Ascending aorta (tissue), 2 donors: Measurements from ENCODE around the gene MCM9. TPM values are rescaled to one million over a fixed set of nuclear protein-coding genes. Genes with fewer than 3 reads are reported as not detected.

Experiments used
- DNase-seq, 2 donors: peaks; one replicate each; pipeline ENCODE4 v3.0.0-alpha.2; 2019; ENCODE audit warnings: low spot score in 2 of 2
- H3K27ac ChIP-seq, 2 donors: fragments of 200-600 bp; sonication (generic); one replicate each; pipeline ENCODE4 v1.5.1; 2016 to 2017; ENCODE audit warnings: mild to moderate bottlenecking in 1 of 2
- H3K27me3 ChIP-seq: fragments of 200-600 bp; sonication (generic); one replicate; pipeline ENCODE4 v1.5.1; 2017
- H3K36me3 ChIP-seq, 2 donors: fragments of 200-600 bp; sonication (generic); one replicate each; pipeline ENCODE4 v1.5.1; 2016
- H3K4me1 ChIP-seq, 2 donors: fragments of 200-600 bp; sonication (generic); one replicate each; pipeline ENCODE4 v1.5.1; 2016 to 2017; ENCODE audit warnings: mild to moderate bottlenecking in 1 of 2
- H3K4me3 ChIP-seq, 2 donors: fragments of 200-600 bp; sonication (generic); one replicate each; pipeline ENCODE4 v1.5.1; 2016 to 2017; ENCODE audit warnings: mild to moderate bottlenecking in 1 of 2
- H3K9me3 ChIP-seq, 2 donors: fragments of 200-600 bp; sonication (generic); one replicate each; pipeline ENCODE4 v1.5.1; 2016
- intact Hi-C: fragments of 100-400 bp; cut with DNase I; formaldehyde crosslinking; loops from one replicate; pipeline ENCODE4 v1.15.1; 2023
- total RNA-seq: library from RNA; depleted of rRNA; stranded (reverse); fragments of >200 nt; gene quantifications from one replicate; pipeline ENCODE4 v1.1.0, GENCODE V29; 2016
- TF ChIP-seq, protein P1 (sequence below), 3 experiments: fragments of 200-600 bp in 2 of 3; fragments of 450-650 bp in 1 of 3; sonication (generic) in 2 of 3; IDR thresholded peaks; one replicate each; pipeline ENCODE4 v1.5.1; 2016 to 2019; ENCODE audit warnings: antibody characterized with exemption in 3 of 3, mild to moderate bottlenecking in 1 of 3, moderate library complexity in 1 of 3

MCM9 gene
- total RNA-seq, 1 donor from 2014 or later, result 5.5 TPM

GRCh38 chr6:118932421-118932820 lies 2.5 kb downstream of the MCM9 start:
- DNase-seq, result no peak
- Histone ChIP-seq H3K4me1 (peaks cover 0 to 3% of the 10 kb centered on the region in 2 donors), H3K36me3 (peaks cover 0 to 20% of the 10 kb centered on the region in 2 donors), H3K27ac (no peak overlapping the region), H3K9me3 (no peaks in the 10 kb centered on the region), H3K27me3 (no peaks in the 10 kb centered on the region), H3K4me3 (no peak overlapping the region)
- intact Hi-C loops, result loop anchor here (10.0 kb wide), 1 partner anchor 422 kb away; no protein-coding TSS in a partner anchor
- TF ChIP-seq, protein P1, sequence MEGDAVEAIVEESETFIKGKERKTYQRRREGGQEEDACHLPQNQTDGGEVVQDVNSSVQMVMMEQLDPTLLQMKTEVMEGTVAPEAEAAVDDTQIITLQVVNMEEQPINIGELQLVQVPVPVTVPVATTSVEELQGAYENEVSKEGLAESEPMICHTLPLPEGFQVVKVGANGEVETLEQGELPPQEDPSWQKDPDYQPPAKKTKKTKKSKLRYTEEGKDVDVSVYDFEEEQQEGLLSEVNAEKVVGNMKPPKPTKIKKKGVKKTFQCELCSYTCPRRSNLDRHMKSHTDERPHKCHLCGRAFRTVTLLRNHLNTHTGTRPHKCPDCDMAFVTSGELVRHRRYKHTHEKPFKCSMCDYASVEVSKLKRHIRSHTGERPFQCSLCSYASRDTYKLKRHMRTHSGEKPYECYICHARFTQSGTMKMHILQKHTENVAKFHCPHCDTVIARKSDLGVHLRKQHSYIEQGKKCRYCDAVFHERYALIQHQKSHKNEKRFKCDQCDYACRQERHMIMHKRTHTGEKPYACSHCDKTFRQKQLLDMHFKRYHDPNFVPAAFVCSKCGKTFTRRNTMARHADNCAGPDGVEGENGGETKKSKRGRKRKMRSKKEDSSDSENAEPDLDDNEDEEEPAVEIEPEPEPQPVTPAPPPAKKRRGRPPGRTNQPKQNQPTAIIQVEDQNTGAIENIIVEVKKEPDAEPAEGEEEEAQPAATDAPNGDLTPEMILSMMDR (IDR thresholded peaks at IDR 0.05), result no peak

GRCh38 chr6:118931436-118931835 lies 3.5 kb downstream of the MCM9 start:
- TF ChIP-seq, protein P1 (IDR thresholded peaks at IDR 0.05), result no peak
- Histone ChIP-seq H3K4me1 (peaks cover 0 to 3% of the 10 kb centered on the region in 2 donors), H3K27me3 (no peaks in the 10 kb centered on the region), H3K36me3 (peaks cover 0 to 20% of the 10 kb centered on the region in 2 donors), H3K27ac (no peak overlapping the region), H3K9me3 (no peaks in the 10 kb centered on the region), H3K4me3 (no peak overlapping the region)
- intact Hi-C loops, result loop anchor here (10.0 kb wide), 1 partner anchor 423 kb away; no protein-coding TSS in a partner anchor
- DNase-seq, result no peak

GRCh38 chr6:118930680-118931079 lies 4.3 kb downstream of the MCM9 start:
- Histone ChIP-seq H3K36me3 (peaks cover 0 to 20% of the 10 kb centered on the region in 2 donors), H3K9me3 (no peaks in the 10 kb centered on the region), H3K4me1 (peaks cover 0 to under 1% of the 10 kb centered on the region in 2 donors), H3K27me3 (no peaks in the 10 kb centered on the region), H3K4me3 (no peak overlapping the region), H3K27ac (no peak overlapping the region)
- intact Hi-C loops, result loop anchor here (10.0 kb wide), 1 partner anchor 424 kb away; no protein-coding TSS in a partner anchor
- TF ChIP-seq, protein P1 (IDR thresholded peaks at IDR 0.05), result no peak
- no peak for DNase-seq

DNA sequence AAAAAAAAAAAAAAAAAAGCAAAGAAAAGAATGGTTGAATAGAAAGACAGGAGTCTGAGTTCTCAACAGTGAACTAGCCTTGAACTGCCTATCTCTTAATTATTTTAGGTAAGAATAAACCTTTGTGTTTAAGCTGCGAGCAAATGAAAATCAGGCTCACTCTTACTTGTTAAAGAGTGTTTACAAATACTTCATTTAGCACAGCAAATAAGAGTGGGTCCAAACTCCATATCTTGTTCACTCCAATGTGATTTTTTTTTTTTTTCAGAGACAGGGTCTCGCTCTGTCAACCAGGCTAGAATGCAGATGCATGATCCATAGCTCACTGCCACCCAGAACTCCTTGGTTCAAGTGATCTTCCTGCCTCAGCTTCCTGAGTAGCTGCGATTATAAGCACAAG lies 11.9 kb downstream of the MCM9 start:
- no peaks in the 10 kb centered on the region for H3K27me3 ChIP-seq
- no peak overlapping the region for H3K4me3 ChIP-seq
- no peaks in the 10 kb centered on the region for H3K4me1 ChIP-seq
- intact Hi-C loops, result no loop called here
- TF ChIP-seq, protein P1 (IDR thresholded peaks at IDR 0.05), result no peak
- peaks cover 36 to 53% of the 10 kb centered on the region in 2 donors for H3K36me3 ChIP-seq
- DNase-seq, result no peak
- no peaks in the 10 kb centered on the region for H3K9me3 ChIP-seq
- no peak overlapping the region for H3K27ac ChIP-seq

DNA sequence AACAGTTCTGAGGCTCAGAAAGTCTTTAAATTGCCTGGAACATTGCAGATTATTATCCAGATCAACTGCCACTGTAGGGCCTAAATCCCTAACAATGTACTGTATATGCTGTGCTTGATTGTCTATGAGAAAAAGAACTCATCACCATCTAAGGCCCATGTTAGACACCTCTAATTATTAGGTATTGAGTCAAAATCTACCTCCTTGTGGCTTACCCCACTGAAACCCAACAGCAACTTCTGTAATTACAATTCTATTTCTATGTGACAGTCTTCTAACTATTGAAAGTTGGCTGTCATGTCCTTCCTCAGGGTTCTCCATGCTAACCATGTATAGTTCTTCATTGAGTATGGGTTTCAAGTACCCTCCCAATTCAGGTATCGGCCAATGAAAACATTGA lies 13.9 kb downstream of the MCM9 start:
- intact Hi-C loops, result no loop called here
- no peaks in the 10 kb centered on the region for H3K27me3 ChIP-seq
- H3K4me1 ChIP-seq, result no peaks in the 10 kb centered on the region
- no peaks in the 10 kb centered on the region for H3K9me3 ChIP-seq
- peaks cover 45 to 66% of the 10 kb centered on the region in 2 donors for H3K36me3 ChIP-seq
- DNase-seq, result no peak
- no peak overlapping the region for H3K4me3 ChIP-seq
- H3K27ac ChIP-seq, result no peak overlapping the region
- TF ChIP-seq, protein P1 (IDR thresholded peaks at IDR 0.05), result no peak

- no peak overlapping the region for H3K27ac ChIP-seq
- intact Hi-C loops, result no loop called here
- DNase-seq, result no peak
- H3K9me3 ChIP-seq, result no peaks in the 10 kb centered on the region
- TF ChIP-seq, protein P1 (IDR thresholded peaks at IDR 0.05), result no peak
- H3K4me1 ChIP-seq, result no peaks in the 10 kb centered on the region
- peaks cover 47 to 78% of the 10 kb centered on the region in 2 donors for H3K36me3 ChIP-seq
- H3K27me3 ChIP-seq, result no peaks in the 10 kb centered on the region
- no peak overlapping the region for H3K4me3 ChIP-seq
Observed at GRCh38 chr6:118918329-118918725, 16.6 kb downstream of the MCM9 start.
